Measurements from ENCODE around the gene ENKUR. TPM values are rescaled to one million over a fixed set of nuclear protein-coding genes. Genes with fewer than 3 reads are reported as not detected.

The ENKUR gene
- total RNA-seq, 1 experiment from 2014 or later = 0.13 TPM

GRCh38 chr10:25023278-25023677 is 7.3 kb upstream of the ENKUR start:
- POLR2A ChIA-PET = no interaction called here
- in situ Hi-C loops (cut with HindIII; ENCODE audit: low pct_unique_long_range_greater_than_20kb, low sequenced_read_pairs) = no loop called here
- TF ChIP-seq REST (IDR thresholded peaks at IDR 0.05; ENCODE audit: insufficient read depth in 1 of 2, low read depth in 2 of 2, low read length in 1 of 2) = no peak
- TF ChIP-seq TCF7L2 (IDR thresholded peaks at IDR 0.05; ENCODE audit: low read depth, low read length) = no peak
- TF ChIP-seq CTCF (IDR thresholded peaks at IDR 0.05) = no peak
- no peak for TF ChIP-seq POLR2AphosphoS5 (IDR thresholded peaks at IDR 0.05; ENCODE audit: low read depth, low read length)
- TF ChIP-seq SIN3A (IDR thresholded peaks at IDR 0.05; ENCODE audit: borderline replicate concordance, insufficient read depth, low read depth, low read length) = no peak
- CTCF ChIA-PET = no interaction called here
- BruUV-seq (replicated peaks) = no TSS peak
- no peaks in the 10 kb centered on the region; the same call in 1 of the 2 replicates for H3K36me3 ChIP-seq (ENCODE audit: control insufficient read depth, insufficient read depth, low read length)
- H3K27ac ChIP-seq (ENCODE audit: low read length) = no peak overlapping the region
- H3K4me1 ChIP-seq (ENCODE audit: control insufficient read depth, insufficient read depth, low read length) = no peaks in the 10 kb centered on the region
- intact Hi-C loops (cut with micrococcal nuclease; ENCODE audit: unreplicated experiment) = no loop called here
- DNase-seq (ENCODE audit: low read depth, low spot score) (no peak), ATAC-seq (no peak)
- no peaks in the 10 kb centered on the region for H3K27me3 ChIP-seq (ENCODE audit: control insufficient read depth, insufficient read depth, low read length)
- H3K9me3 ChIP-seq (ENCODE audit: control insufficient read depth, insufficient read depth, low read depth, low read length) = no peaks in the 10 kb centered on the region
- no peak overlapping the region for H3K4me3 ChIP-seq (ENCODE audit: low read depth in 2 of 2, low read length in 2 of 2)

GRCh38 chr10:25018703-25019102 is 2.7 kb upstream of the ENKUR start:
- no peak for ATAC-seq
- TF ChIP-seq TCF7L2 (IDR thresholded peaks at IDR 0.05; ENCODE audit: low read depth, low read length) (no peak), SIN3A (IDR thresholded peaks at IDR 0.05; ENCODE audit: borderline replicate concordance, insufficient read depth, low read depth, low read length) (no peak), POLR2AphosphoS5 (IDR thresholded peaks at IDR 0.05; ENCODE audit: low read depth, low read length) (no peak), CTCF (IDR thresholded peaks at IDR 0.05) (no peak), REST (IDR thresholded peaks at IDR 0.05; ENCODE audit: insufficient read depth in 1 of 2, low read depth in 2 of 2, low read length in 1 of 2) (no peak)
- POLR2A ChIA-PET = no interaction called here
- intact Hi-C loops (cut with micrococcal nuclease; ENCODE audit: unreplicated experiment) = no loop called here
- CTCF ChIA-PET = no interaction called here
- H3K4me1 ChIP-seq (ENCODE audit: control insufficient read depth, insufficient read depth, low read length) = peaks cover 9% of the 10 kb centered on the region
- H3K27me3 ChIP-seq (ENCODE audit: control insufficient read depth, insufficient read depth, low read length) = no peaks in the 10 kb centered on the region
- no TSS peak for BruUV-seq (replicated peaks)
- in situ Hi-C loops (cut with HindIII; ENCODE audit: low pct_unique_long_range_greater_than_20kb, low sequenced_read_pairs) = no loop called here
- H3K27ac ChIP-seq (ENCODE audit: low read length) = no peak overlapping the region
- H3K36me3 ChIP-seq (ENCODE audit: control insufficient read depth, insufficient read depth, low read length) = peaks cover 2% of the 10 kb centered on the region; the same call in 1 of the 2 replicates
- DNase-seq (ENCODE audit: low read depth, low spot score) = no peak
- H3K4me3 ChIP-seq (ENCODE audit: low read depth in 2 of 2, low read length in 2 of 2) = no peak overlapping the region
- no peaks in the 10 kb centered on the region for H3K9me3 ChIP-seq (ENCODE audit: control insufficient read depth, insufficient read depth, low read depth, low read length)
